ENCODE data around the gene FLT1.

GRCh38 chr13:28412981-28413380 lies 81.9 kb downstream of the FLT1 start:
- TF ChIP-seq CTCF (IDR thresholded peaks at IDR 0.05) (no peak), POLR2A (IDR thresholded peaks at IDR 0.05) (no peak), EP300 (IDR thresholded peaks at IDR 0.05) (no peak)
